Muscle of leg (tissue), 11 donors: ENCODE data around the gene HTR5A. TPM values are rescaled to one million over a fixed set of nuclear protein-coding genes. Genes with fewer than 3 reads are reported as not detected.

Experiments
- DNase-seq: peaks from one replicate; pipeline ENCODE4 v3.0.0; 2013
- H3K27ac ChIP-seq: one replicate; pipeline ENCODE4 v1.5.1; 2013; ENCODE audit warnings: mild to moderate bottlenecking, low read length, control low read depth
- H3K27me3 ChIP-seq: one replicate; pipeline ENCODE4 v1.6.1; 2013; ENCODE audit warnings: low read length; ENCODE audit not compliant: control insufficient read depth, insufficient read depth
- H3K36me3 ChIP-seq: one replicate; pipeline ENCODE4 v1.6.1; 2013; ENCODE audit warnings: low read length; ENCODE audit not compliant: control insufficient read depth, insufficient read depth
- H3K4me1 ChIP-seq: one replicate; pipeline ENCODE4 v1.6.1; 2013; ENCODE audit warnings: low read length; ENCODE audit not compliant: control insufficient read depth, insufficient read depth
- H3K4me3 ChIP-seq: one replicate; pipeline ENCODE4 v1.5.1; 2013; ENCODE audit warnings: low read length, control low read depth
- H3K9me3 ChIP-seq: replicated peaks from 2 replicates; pipeline ENCODE4 v1.6.1; 2013; ENCODE audit warnings: low read depth, low read length; ENCODE audit not compliant: control insufficient read depth
- WGBS: methylation state at CpG from one replicate; pipeline ENCODE4 v1.1.5; 2013; ENCODE audit warnings: missing lambda C conversion rate; ENCODE audit not compliant: insufficient coverage; 5-methylcytosine and 5-hydroxymethylcytosine counted together
- polyA plus RNA-seq, 8 donors: library from polyadenylated mRNA; unstranded; fragments of 120-200 nt; gene quantifications; one replicate each; pipeline versions ENCODE4 v1.2.1 to v1.2.3, GENCODE V29; 2013; ENCODE audit warnings: inconsistent platforms in 1 of 8, low replicate concordance in 1 of 8; ENCODE audit not compliant: insufficient read length in 8 of 8, insufficient read depth in 1 of 8
- total RNA-seq: library from RNA; stranded (reverse); fragments of 120-200 nt; gene quantifications from one replicate; pipeline ENCODE4 v1.2.4, GENCODE V29; 2013

The HTR5A gene
- total and polyA plus RNA-seq, 9 donors, result not detected

GRCh38 chr7:155084021-155084420 is 13.9 kb downstream of the HTR5A start:
- no peak overlapping the region for H3K27ac ChIP-seq
- peaks cover under 1% of the 10 kb centered on the region for H3K27me3 ChIP-seq
- no peaks in the 10 kb centered on the region for H3K9me3 ChIP-seq
- H3K36me3 ChIP-seq, result no peaks in the 10 kb centered on the region
- no peak overlapping the region for H3K4me3 ChIP-seq
- 87% methylated on average over 14 of the region's 14 CpGs for WGBS
- H3K4me1 ChIP-seq, result no peaks in the 10 kb centered on the region
- DNase-seq, result no peak

GRCh38 chr7:155084969-155085368 is 14.8 kb downstream of the HTR5A start:
- WGBS, result no CpG with 5 or more reads among the region's 5 CpGs
- H3K4me3 ChIP-seq, result no peak overlapping the region
- no peaks in the 10 kb centered on the region for H3K36me3 ChIP-seq
- H3K27me3 ChIP-seq, result no peaks in the 10 kb centered on the region
- H3K4me1 ChIP-seq, result no peaks in the 10 kb centered on the region
- no peak overlapping the region for H3K27ac ChIP-seq
- H3K9me3 ChIP-seq, result no peaks in the 10 kb centered on the region
- no peak for DNase-seq

GRCh38 chr7:155090684-155091083 is 20.6 kb downstream of the HTR5A start:
- H3K9me3 ChIP-seq, result no peaks in the 10 kb centered on the region
- 40% methylated on average over 1 of the region's 4 CpGs for WGBS

GRCh38 chr7:155093596-155093995 is 23.5 kb downstream of the HTR5A start:
- Histone ChIP-seq H3K9me3 (no peaks in the 10 kb centered on the region), H3K27ac (no peak overlapping the region), H3K4me3 (no peak overlapping the region), H3K36me3 (no peaks in the 10 kb centered on the region), H3K4me1 (no peaks in the 10 kb centered on the region), H3K27me3 (no peaks in the 10 kb centered on the region)
- DNase-seq, result no peak
- WGBS, result no CpG with 5 or more reads among the region's 2 CpGs

More at GRCh38 chr7:155090684-155091083, 20.6 kb downstream of the HTR5A start:
- Histone ChIP-seq H3K27ac (no peak overlapping the region), H3K36me3 (no peaks in the 10 kb centered on the region), H3K4me1 (no peaks in the 10 kb centered on the region), H3K27me3 (no peaks in the 10 kb centered on the region), H3K4me3 (no peak overlapping the region)
- DNase-seq, result no peak

- WGBS, result 57% methylated on average over 1 of the region's 6 CpGs
Measured at GRCh38 chr7:155094636-155095135, 24.6 kb downstream of the HTR5A start.

GRCh38 chr7:155097338-155097737 is 27.2 kb downstream of the HTR5A start:
- whole genome bisulfite sequencing, result 88% methylated on average over 1 of the region's 3 CpGs

More at GRCh38 chr7:155094636-155095135, 24.6 kb downstream of the HTR5A start:
- no peak overlapping the region for H3K4me3 ChIP-seq
- H3K9me3 ChIP-seq, result no peaks in the 10 kb centered on the region
- H3K27me3 ChIP-seq, result no peaks in the 10 kb centered on the region
- no peak for DNase-seq
- no peaks in the 10 kb centered on the region for H3K36me3 ChIP-seq
- H3K27ac ChIP-seq, result no peak overlapping the region
- H3K4me1 ChIP-seq, result no peaks in the 10 kb centered on the region

GRCh38 chr7:155103839-155104238 is 33.7 kb downstream of the HTR5A start:
- peaks cover 9% of the 10 kb centered on the region for H3K27me3 ChIP-seq
- H3K27ac ChIP-seq, result no peak overlapping the region
- no peaks in the 10 kb centered on the region for H3K9me3 ChIP-seq
- DNase-seq, result no peak
- H3K36me3 ChIP-seq, result no peaks in the 10 kb centered on the region
- no peak overlapping the region for H3K4me3 ChIP-seq
- no peaks in the 10 kb centered on the region for H3K4me1 ChIP-seq
- WGBS, result no CpG with 5 or more reads among the region's 4 CpGs

More at GRCh38 chr7:155097338-155097737, 27.2 kb downstream of the HTR5A start:
- Histone ChIP-seq H3K4me3 (no peak overlapping the region), H3K27ac (no peak overlapping the region), H3K4me1 (no peaks in the 10 kb centered on the region), H3K27me3 (no peaks in the 10 kb centered on the region), H3K9me3 (no peaks in the 10 kb centered on the region), H3K36me3 (no peaks in the 10 kb centered on the region)
- DNase-seq, result no peak

- Histone ChIP-seq H3K27ac (no peak overlapping the region), H3K27me3 (peaks cover 9% of the 10 kb centered on the region), H3K36me3 (no peaks in the 10 kb centered on the region), H3K4me3 (no peak overlapping the region), H3K9me3 (no peaks in the 10 kb centered on the region), H3K4me1 (no peaks in the 10 kb centered on the region)
- DNase-seq, result no peak
- 45% methylated on average over 4 of the region's 7 CpGs for WGBS
Measured at GRCh38 chr7:155104913-155105312, 34.8 kb downstream of the HTR5A start.

- no peak overlapping the region for H3K4me3 ChIP-seq
- no peaks in the 10 kb centered on the region for H3K9me3 ChIP-seq
- 89% methylated on average over 4 of the region's 5 CpGs for WGBS
- no peak for DNase-seq
- H3K27me3 ChIP-seq, result peaks cover 9% of the 10 kb centered on the region
- H3K4me1 ChIP-seq, result no peaks in the 10 kb centered on the region
- H3K36me3 ChIP-seq, result no peaks in the 10 kb centered on the region
- H3K27ac ChIP-seq, result no peak overlapping the region
Measured at GRCh38 chr7:155106356-155106755, 36.2 kb downstream of the HTR5A start.

- Histone ChIP-seq H3K9me3 (no peaks in the 10 kb centered on the region), H3K36me3 (no peaks in the 10 kb centered on the region), H3K4me1 (no peaks in the 10 kb centered on the region), H3K27ac (no peak overlapping the region), H3K4me3 (no peak overlapping the region), H3K27me3 (peaks cover 9% of the 10 kb centered on the region)
- no peak for DNase-seq
- WGBS, result 100% methylated on average over 2 of the region's 4 CpGs
Measured at GRCh38 chr7:155107126-155107525, 37.0 kb downstream of the HTR5A start.
